NCI-H2029 (cell line): ENCODE data around the gene ADAMTS19.

Experiments used
- DNase-seq: peaks from one replicate; lab custom pipeline; 2025; lab: John Stamatoyannopoulos, UW

Gene ADAMTS19

GRCh38 chr5:129465776-129466344 lies 5.8 kb downstream of the ADAMTS19 start:
- DNase-seq = no peak

GRCh38 chr5:129474544-129474943 lies 14.4 kb downstream of the ADAMTS19 start:
- DNase-seq = no peak

- no peak for DNase-seq
Measured at GRCh38 chr5:129476751-129477150, 16.7 kb downstream of the ADAMTS19 start.

DNA sequence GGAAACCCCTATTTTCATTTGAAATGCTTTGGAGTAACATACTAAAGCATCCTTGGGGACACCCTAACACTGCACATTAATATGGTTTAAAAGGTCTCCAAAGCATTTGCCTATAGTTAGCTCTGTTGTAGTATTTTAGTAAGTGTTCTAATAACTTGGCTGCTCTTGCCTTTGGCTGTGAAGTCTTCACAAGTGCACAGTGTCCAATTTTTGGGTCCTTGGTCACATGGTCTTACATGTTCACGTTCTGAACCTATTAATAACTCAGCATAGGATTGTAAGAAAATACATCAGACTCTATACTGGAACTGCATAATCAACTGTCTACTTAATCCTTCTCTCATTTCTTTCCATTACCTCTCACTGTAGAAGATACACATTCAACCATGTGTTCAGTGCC lies 17.4 kb downstream of the ADAMTS19 start:
- no peak for DNase-seq

GRCh38 chr5:129481161-129481560 lies 21.1 kb downstream of the ADAMTS19 start:
- no peak for DNase-seq

DNA sequence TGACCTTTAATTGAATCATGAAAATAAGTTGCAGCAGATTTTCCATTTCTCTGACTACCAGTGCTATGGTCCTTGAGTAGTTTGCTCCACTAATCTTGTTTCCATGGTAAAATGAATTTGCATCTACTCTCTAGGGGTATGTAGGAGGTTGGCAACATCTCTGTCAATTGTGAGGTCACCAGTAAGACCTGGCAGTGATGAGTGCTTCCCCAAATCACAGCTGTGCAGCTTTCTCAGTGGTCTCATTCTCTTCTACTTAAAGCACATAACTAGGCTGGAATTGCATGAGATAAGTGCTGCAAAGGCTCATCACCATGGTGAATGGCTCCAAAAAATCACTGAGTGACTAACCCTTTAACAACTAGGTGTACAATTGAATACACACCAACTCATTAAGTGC lies 36.3 kb downstream of the ADAMTS19 start:
- no peak for DNase-seq

- DNase-seq = no peak
Measured at GRCh38 chr5:129496864-129497595, 36.9 kb downstream of the ADAMTS19 start.

DNA sequence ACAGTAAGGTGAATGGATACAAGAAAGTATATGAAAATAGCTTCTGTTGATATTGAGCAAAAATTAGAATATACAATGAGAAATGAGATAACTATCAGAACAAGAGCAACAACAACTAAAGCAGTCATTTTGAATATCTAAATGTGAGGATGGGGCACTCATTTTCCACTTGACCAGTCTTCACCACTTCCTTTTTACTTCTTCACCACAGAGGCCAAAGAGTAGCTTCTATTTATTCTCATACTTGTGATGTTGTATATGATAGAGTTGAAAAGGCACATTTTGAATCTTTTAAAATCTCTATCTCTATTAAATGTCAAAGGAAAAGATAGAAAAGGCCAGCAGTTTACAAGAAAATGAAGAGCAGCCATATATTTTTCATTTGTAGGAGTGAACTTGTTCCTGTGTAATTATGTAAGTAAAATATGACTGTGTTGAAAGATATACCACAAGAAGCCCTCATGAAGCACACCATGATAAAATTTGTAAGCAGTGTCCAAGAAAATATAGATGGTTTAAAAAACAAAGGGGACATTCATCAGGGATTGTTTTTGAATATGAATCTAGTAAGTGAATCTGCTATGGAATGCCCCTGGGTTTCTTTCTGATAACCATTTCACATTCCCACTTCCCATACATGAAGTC lies 39.2 kb downstream of the ADAMTS19 start:
- DNase-seq = no peak

DNA sequence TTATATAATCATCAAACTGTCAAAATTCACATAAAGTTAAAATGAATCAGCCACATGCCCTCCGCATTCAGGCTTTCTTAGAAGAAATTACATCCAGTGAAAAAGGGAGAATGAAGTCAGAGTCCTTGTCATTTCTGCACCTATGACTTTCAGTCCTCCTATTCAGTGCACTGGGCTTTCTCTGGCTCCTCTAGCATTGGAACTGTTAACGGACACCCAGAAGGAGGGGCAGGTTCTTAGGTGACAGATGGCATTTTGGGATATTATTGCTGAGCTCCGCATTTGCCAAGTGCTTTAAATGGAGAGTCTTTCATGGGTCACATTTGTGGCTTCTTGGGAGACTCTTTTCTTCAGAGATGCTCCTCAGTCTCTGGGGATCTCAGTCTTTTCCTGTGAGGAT lies 40.0 kb downstream of the ADAMTS19 start:
- no peak for DNase-seq

DNA sequence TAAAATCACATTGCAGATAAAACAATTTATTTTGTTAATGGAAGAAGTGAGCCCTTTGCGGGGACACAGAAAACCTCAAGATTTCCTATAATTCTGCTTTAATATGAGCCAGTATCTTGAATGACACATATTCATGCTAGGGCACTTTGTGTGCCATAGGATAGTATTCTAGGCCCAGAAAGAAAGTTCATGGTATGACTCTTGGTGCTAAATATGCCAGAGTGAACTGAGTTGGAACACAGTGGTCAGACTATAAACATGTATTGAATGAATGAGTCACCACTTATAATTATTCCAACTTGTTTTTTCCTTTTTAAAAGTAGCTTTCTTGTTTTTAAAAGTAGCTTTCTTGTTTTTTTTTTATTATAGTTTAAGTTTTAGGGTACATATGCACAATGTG lies 46.0 kb downstream of the ADAMTS19 start:
- DNase-seq = no peak

GRCh38 chr5:129506950-129507349 lies 46.9 kb downstream of the ADAMTS19 start:
- DNase-seq = no peak

DNA sequence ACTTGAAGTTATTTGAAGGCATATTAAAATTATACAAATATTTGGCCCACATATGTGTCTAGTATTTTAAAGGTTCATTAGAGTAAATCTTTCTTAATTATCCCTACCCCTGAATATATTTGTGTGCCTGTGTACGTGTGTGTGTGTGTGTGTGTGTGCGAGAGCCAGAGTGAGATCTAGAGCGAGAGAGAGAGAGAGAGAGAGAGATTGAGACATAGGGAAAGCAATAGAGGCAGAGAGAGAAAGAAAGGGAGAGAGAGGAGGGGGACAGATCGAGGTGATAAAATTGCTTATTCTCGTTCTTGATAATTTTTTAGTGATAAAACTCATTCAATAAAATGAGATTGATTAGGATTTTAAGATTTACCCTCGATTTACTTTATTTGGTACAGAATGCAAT lies 47.4 kb downstream of the ADAMTS19 start:
- no peak for DNase-seq

DNA sequence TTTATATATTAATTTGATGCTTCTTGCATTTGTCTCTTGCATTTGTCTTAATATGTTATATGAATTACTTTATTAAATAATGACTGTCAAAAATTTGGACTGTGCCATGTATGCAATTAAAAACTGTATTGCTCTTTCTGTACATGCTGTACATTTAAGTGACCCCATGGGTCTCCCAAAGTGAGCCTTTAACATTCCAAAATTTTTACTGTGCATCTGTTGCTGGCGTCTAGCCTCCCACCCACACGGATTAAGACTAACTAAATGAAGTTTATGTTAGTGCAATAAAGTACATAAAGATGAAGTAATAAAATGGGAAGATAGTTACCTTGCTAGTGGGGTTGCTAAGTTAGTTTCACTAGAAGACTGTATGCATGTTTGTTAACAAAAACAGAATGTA lies 48.5 kb downstream of the ADAMTS19 start:
- no peak for DNase-seq

DNA sequence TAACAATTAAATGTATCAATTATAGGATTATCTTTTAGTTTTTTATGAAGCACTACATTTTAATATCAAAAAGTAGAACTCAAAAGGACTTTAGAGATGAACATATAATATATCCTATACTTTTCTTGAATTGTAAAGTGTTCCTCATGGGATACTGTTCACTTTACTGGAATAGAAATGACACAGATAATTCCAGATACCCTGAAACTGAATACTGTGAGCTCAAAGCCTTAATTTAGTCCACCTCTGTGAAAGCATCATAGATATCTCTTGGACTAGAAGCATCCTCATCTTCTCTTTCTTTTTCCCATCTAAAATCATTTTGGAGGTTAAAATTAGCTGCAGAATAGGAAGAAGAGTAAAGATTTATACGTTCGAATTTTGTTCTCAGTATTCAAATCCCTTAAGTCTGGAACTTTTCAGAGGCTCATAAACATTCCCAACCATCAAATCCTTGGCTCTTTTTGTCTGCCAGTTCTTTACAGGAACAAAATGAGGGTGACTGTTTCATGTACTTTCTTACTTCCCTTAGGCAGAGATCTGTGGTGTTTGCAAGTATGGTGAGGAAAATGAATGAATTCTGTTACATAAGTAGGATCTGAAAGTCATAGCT lies 49.4 kb downstream of the ADAMTS19 start:
- DNase-seq = no peak

- no peak for DNase-seq
Measured at GRCh38 chr5:129511291-129511690, 51.2 kb downstream of the ADAMTS19 start.

DNA sequence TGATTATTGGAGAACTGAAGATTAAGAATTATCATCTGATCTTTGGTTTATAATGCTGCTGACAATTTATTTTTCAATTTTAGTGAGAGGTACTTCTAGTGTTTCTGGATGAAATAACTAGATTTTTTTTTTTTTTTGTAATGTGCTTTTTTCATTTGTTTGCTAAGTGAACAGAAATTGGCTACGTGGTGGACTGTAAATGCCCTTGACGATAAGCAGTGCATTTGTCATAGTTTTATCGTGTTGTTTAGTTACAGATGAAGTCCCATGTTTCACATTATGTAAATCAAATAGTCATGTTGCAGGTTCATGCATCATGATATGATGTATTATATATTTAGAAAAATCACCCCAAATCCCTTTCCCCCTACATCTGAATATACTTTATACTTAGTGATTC lies 81.0 kb downstream of the ADAMTS19 start:
- no peak for DNase-seq

GRCh38 chr5:129541648-129542251 lies 81.7 kb downstream of the ADAMTS19 start:
- DNase-seq = no peak

- DNase-seq = no peak
Measured at GRCh38 chr5:129547137-129547536, 87.0 kb downstream of the ADAMTS19 start.

DNA sequence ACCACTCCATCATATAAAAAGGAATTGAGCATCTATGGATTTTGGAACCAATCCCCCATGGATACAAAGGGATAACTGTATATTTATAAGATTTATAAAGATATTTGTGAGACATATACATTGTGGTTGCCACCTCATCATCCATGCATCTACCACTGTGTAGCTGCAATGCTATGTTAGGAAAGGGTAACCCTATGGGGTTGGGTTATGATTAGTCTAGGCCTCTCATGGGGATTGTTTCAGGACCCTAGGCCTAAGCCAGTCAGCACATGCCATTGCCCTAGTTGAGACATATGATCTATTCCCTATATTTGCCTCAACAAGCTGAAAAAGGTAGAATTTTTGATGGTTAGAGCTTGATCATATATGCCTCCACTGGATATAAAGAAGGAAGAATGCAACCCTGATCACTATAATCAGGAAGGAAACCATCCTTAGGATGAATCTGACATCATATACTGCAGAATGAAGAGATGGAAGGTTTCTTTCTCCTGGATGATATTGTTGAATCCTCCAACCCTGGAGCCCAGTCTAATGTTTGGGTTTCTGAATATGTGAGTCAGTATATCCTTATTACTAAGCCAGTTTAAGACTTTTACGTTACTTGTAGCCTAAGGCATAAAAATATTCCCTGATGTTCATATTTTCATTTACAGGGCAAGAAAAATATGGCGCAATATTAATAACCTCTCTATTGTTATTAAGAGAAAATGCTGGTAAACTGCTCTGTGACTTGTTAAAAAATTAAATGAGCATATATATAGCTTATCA lies 94.2 kb downstream of the ADAMTS19 start:
- DNase-seq = no peak

GRCh38 chr5:129563585-129563984 lies 103.5 kb downstream of the ADAMTS19 start:
- no peak for DNase-seq

DNA sequence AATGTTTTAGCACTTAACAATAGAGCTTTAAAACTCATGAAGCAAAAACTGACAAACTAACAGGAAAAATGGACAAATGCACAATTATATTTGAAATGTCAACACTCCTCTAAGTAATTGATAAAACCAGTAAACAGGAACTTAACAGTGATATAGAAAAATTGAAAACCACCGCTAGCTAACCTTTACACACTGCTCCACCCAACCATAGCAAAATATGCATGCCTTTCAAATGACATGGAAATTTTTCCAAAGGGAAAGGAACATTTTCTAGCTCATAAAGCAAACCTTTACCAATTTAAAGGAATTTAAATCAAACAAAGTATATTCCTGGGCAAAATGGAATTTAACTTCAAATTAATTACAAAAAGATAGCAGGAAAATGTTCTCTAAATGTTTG lies 109.2 kb downstream of the ADAMTS19 start:
- no peak for DNase-seq

GRCh38 chr5:129572060-129572459 lies 112.0 kb downstream of the ADAMTS19 start:
- DNase-seq = no peak
